AG09309 (cell line): ENCODE measurements around the gene TRIM6.

Experiments used
- DNase-seq: peaks from one replicate; pipeline ENCODE4 v3.0.0-alpha.2; 2010; ENCODE audit warnings: low read depth
- H3K4me3 ChIP-seq: 2 replicates; pipeline ENCODE4 v1.5.1; 2011; ENCODE audit warnings: mild to moderate bottlenecking, low read depth, low read length, moderate library complexity; ENCODE audit not compliant: control insufficient read depth
- TF ChIP-seq, protein P1 (sequence below): IDR thresholded peaks from 2 replicates; pipeline ENCODE4 v1.5.1; 2011; ENCODE audit warnings: mild to moderate bottlenecking, low read depth, low read length, inconsistent platforms; ENCODE audit not compliant: insufficient read depth, control insufficient read depth; ENCODE audit errors: missing control alignments

The TRIM6 gene

DNA sequence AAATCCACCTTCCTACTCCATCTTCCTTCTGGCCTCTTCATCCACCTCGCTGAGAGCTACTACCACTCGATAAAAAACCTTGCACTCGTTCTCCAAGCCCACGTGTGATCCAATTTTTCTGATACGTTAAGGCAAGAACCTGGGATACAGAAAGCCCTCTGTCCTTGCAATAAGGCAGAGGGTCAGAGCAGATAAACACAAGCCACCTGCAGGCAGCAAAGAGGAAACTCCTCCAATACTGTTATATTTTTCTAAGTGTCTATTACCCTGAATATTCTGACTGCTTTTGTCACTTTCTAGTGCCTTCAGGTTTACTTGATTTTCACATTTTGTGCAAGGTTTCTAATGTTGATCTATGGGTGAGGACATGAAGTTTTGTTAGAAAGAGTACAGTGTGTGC lies 61.9 kb downstream of the TRIM6 start:
- no peak overlapping the region for H3K4me3 ChIP-seq
- DNase-seq, result no peak
- TF ChIP-seq, protein P1, sequence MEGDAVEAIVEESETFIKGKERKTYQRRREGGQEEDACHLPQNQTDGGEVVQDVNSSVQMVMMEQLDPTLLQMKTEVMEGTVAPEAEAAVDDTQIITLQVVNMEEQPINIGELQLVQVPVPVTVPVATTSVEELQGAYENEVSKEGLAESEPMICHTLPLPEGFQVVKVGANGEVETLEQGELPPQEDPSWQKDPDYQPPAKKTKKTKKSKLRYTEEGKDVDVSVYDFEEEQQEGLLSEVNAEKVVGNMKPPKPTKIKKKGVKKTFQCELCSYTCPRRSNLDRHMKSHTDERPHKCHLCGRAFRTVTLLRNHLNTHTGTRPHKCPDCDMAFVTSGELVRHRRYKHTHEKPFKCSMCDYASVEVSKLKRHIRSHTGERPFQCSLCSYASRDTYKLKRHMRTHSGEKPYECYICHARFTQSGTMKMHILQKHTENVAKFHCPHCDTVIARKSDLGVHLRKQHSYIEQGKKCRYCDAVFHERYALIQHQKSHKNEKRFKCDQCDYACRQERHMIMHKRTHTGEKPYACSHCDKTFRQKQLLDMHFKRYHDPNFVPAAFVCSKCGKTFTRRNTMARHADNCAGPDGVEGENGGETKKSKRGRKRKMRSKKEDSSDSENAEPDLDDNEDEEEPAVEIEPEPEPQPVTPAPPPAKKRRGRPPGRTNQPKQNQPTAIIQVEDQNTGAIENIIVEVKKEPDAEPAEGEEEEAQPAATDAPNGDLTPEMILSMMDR, result no peak
